Tibial nerve (tissue), 4 donors: Measurements from ENCODE around the gene SMAD6. TPM values are rescaled to one million over a fixed set of nuclear protein-coding genes. Genes with fewer than 3 reads are reported as not detected.

Experiments used
- DNase-seq, 2 donors: peaks; one replicate each; pipeline ENCODE4 v3.0.0-alpha.2; 2019; ENCODE audit warnings: low spot score in 2 of 2
- H3K27ac ChIP-seq, 4 donors: fragments of 200-600 bp; sonication (generic) in 3 of 4; one replicate each; pipeline ENCODE4 v1.5.1; 2017 to 2019; ENCODE audit warnings: mild to moderate bottlenecking in 1 of 4
- H3K27me3 ChIP-seq, 2 donors: fragments of 200-600 bp; sonication (generic) in 1 of 2; one replicate each; pipeline versions ENCODE4 v1.5.1 to v1.6.0; 2017 to 2019
- H3K36me3 ChIP-seq, 3 donors: fragments of 200-600 bp; sonication (generic); one replicate each; pipeline ENCODE4 v1.5.1; 2018 to 2019
- H3K4me1 ChIP-seq, 4 donors: fragments of 200-600 bp; sonication (generic) in 3 of 4; one replicate each; pipeline ENCODE4 v1.5.1; 2017 to 2019
- H3K4me3 ChIP-seq, 4 donors: fragments of 200-600 bp; sonication (generic) in 3 of 4; one replicate each; pipeline ENCODE4 v1.5.1; 2017 to 2019; ENCODE audit warnings: mild to moderate bottlenecking in 1 of 4, moderate library complexity in 1 of 4
- H3K9me3 ChIP-seq, 4 donors: fragments of 200-600 bp; sonication (generic) in 3 of 4; one replicate each; pipeline ENCODE4 v1.5.1; 2017 to 2019
- EP300 ChIP-seq, 2 donors: sonication (generic); formaldehyde crosslinking; IDR thresholded peaks; one replicate each; pipeline ENCODE4 v1.6.1; 2017; ENCODE audit warnings: antibody characterized with exemption in 2 of 2, mild to moderate bottlenecking in 1 of 2
- POLR2A ChIP-seq, 2 donors: fragments of 450-650 bp; IDR thresholded peaks; one replicate each; pipeline ENCODE4 v1.6.1; 2017; ENCODE audit warnings: antibody characterized with exemption in 2 of 2, mild to moderate bottlenecking in 2 of 2, moderate library complexity in 2 of 2
- WGBS, 2 donors: methylation state at CpG; one replicate each; pipeline ENCODE4 v1.1.5; 2018; 5-methylcytosine and 5-hydroxymethylcytosine counted together
- total RNA-seq, 4 donors: library from RNA; depleted of rRNA; stranded (reverse); fragments of >200 nt; gene quantifications; one replicate each; pipeline ENCODE4 v1.1.0, GENCODE V29; 2016
- TF ChIP-seq, protein P1 (sequence below), 5 experiments: fragments of 200-600 bp in 3 of 5; fragments of 450-650 bp in 2 of 5; sonication (generic) in 3 of 5; IDR thresholded peaks; one replicate each; pipeline ENCODE4 v1.5.1; 2016 to 2019; ENCODE audit warnings: antibody characterized with exemption in 5 of 5, mild to moderate bottlenecking in 3 of 5, moderate library complexity in 2 of 5

SMAD6 gene
- total RNA-seq, 4 donors from 2014 or later, result 41.9 to 57.2 (median 48.6) TPM

DNA sequence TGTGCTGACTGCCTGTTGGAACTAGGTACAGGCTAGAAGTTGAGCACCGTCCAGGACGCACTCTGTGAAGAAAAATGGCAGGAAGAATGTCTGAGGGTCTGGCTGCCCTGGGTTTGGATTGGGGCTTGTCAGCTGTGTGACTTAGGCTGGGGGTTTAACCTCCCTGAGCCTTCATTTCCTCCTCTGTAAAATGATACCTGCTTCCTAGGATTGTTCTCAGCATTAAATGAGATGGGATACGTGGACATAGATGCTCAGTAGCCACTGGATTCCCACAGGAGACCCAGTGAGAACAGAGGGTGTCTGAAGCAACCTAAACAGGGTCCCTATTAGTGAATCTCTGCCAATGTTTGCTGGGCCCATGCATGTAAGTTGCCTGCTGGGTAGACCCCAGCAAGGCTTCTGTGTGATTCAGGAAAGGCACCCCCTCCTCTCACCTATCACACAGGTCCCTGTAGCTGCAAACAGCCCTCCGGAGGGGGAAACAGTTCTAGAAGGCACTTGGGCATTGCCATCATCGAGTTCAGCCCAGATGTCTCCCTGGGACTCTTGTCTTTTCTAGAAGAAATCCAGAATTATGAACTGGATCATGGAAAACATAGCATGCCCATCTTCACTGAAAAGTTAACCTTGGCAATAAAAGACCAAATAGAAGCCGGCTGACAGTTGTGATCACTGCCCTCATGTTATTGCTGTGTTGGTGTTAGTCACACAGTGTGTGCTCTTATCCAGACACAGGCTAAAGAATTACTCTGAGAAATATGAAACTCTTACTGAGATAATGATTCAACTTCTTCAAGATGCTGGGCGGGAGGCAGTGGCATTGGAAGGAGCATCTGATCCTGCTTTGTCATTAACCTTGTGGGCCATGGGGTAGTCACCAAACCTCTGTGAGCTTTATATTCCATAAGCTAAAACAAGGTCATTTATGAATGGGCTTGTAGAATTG is 64.5 kb downstream of the SMAD6 start:
- TF ChIP-seq, protein P1, sequence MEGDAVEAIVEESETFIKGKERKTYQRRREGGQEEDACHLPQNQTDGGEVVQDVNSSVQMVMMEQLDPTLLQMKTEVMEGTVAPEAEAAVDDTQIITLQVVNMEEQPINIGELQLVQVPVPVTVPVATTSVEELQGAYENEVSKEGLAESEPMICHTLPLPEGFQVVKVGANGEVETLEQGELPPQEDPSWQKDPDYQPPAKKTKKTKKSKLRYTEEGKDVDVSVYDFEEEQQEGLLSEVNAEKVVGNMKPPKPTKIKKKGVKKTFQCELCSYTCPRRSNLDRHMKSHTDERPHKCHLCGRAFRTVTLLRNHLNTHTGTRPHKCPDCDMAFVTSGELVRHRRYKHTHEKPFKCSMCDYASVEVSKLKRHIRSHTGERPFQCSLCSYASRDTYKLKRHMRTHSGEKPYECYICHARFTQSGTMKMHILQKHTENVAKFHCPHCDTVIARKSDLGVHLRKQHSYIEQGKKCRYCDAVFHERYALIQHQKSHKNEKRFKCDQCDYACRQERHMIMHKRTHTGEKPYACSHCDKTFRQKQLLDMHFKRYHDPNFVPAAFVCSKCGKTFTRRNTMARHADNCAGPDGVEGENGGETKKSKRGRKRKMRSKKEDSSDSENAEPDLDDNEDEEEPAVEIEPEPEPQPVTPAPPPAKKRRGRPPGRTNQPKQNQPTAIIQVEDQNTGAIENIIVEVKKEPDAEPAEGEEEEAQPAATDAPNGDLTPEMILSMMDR (IDR thresholded peaks at IDR 0.05), result no peak
- TF ChIP-seq POLR2A (IDR thresholded peaks at IDR 0.05), result no peak
- no peak for TF ChIP-seq EP300 (IDR thresholded peaks at IDR 0.05)
- no peak overlapping the region for H3K4me3 ChIP-seq
- no peak for DNase-seq
- peak overlapping the region in 3 of 4 donors; percentile 5 to 40 (median 21) for H3K27ac ChIP-seq
- H3K36me3 ChIP-seq, result no peaks in the 10 kb centered on the region
- 67 to 69% methylated on average over 7 of the region's 7 CpGs for WGBS, 2 donors
- no peaks in the 10 kb centered on the region for H3K27me3 ChIP-seq
- peaks cover 0 to 66% (median 47%) of the 10 kb centered on the region in 4 donors for H3K4me1 ChIP-seq
- H3K9me3 ChIP-seq, result no peaks in the 10 kb centered on the region

DNA sequence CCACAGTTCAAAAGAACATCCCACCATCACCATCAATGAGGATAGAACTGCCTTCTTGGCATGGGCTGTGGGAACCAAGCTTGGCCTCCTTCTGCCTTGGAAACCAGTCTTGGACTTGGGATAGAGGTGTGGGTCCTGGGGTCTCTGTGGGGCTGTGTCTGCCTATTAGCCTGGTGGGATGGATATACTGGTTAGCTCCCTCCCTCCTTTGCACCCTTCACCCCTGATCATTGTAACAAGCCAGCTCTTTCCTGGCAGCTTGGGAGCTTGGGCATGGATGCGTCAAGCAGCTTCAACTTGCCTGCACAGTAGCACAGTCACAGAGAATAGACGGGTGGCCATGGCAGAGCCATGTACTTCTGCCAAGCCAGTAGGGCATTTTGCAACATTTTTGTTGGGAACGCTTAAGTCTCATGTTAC is 65.2 kb downstream of the SMAD6 start:
- DNase-seq, result no peak
- no peak overlapping the region for H3K27ac ChIP-seq
- H3K4me1 ChIP-seq, result peaks cover 0 to 62% (median 43%) of the 10 kb centered on the region in 4 donors

DNA sequence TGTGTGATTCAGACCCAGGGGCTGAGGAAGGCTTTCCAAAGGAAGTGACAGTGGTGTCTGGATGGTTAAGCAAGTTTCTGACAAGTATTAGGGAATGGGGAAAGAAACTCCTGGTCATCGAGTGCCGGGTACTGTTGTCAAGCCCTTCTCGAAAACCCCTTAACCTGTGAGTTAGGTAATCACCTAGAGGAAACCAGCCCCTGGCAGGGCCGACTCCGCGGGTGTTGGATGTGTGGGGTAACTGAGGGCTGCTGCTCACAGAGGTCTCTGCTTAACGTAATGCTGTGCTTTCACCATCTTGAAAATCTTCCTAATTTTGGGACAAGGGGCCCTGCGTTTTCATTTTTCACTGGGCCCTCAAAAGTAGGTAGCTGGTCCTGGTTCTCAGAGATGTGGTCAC is 67.0 kb downstream of the SMAD6 start:
- no peak overlapping the region for H3K27ac ChIP-seq
- DNase-seq, result no peak
- TF ChIP-seq, protein P1 (IDR thresholded peaks at IDR 0.05), result no peak
- TF ChIP-seq EP300 (IDR thresholded peaks at IDR 0.05) (no peak), POLR2A (IDR thresholded peaks at IDR 0.05) (no peak)
- no peaks in the 10 kb centered on the region for H3K9me3 ChIP-seq
- WGBS, 2 donors, result 95 to 98% methylated on average over 8 of the region's 8 CpGs
- H3K4me3 ChIP-seq, result no peak overlapping the region
- H3K4me1 ChIP-seq, result peaks cover 0 to 61% (median 40%) of the 10 kb centered on the region in 4 donors
- H3K27me3 ChIP-seq, result no peaks in the 10 kb centered on the region
- H3K36me3 ChIP-seq, result no peaks in the 10 kb centered on the region

More for the DNA sequence above, 65.2 kb downstream of the SMAD6 start:
- Histone ChIP-seq H3K36me3 (no peaks in the 10 kb centered on the region), H3K27me3 (no peaks in the 10 kb centered on the region), H3K9me3 (no peaks in the 10 kb centered on the region), H3K4me3 (no peak overlapping the region)
- 64 to 75% methylated on average over 3 of the region's 3 CpGs for WGBS, 2 donors
- TF ChIP-seq, protein P1 (IDR thresholded peaks at IDR 0.05), result no peak

DNA sequence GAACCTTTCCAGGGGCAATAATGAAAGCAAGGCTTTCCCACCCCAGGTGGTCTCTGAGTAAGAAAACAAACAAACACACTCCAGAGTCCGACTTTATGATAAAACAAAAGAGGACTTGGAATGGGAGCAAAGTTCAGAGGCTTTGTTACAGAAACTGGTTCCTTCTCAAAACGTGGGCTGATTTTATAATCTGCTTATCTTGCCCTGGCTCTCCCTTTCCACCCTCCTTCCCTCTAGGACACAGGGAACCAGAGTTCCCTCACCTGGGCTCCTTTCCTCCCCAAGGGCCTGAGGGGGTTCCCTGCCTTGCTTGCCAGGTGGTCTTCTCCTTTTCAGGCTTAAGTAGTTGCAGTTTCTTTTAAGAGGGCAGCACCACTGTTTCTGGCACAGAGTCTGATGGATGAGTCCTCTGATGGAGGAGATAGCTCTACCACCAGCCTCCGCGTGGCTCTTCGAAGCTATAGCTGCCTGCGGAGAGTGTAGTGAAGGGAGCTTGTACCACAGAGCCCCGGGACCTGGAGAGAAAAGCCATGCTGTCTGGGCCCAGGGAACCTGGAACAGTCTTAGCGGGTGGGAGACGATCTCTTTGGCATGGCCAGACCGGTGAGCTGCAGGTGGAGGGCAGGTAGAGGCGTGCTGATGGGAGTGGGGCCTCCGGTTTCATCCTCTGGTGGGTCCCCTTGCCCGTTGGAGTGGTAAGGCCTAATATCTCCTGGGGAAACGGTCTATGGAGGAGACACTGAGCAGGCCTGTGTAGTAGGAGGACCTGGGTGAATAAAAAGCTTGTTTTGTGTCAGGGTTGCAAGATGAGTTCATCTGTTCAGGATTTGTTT is 68.7 kb downstream of the SMAD6 start:
- H3K4me1 ChIP-seq, result peaks cover 0 to 68% (median 35%) of the 10 kb centered on the region in 4 donors
- WGBS, 2 donors, result 76 to 79% methylated on average over 14 of the region's 14 CpGs

More for the DNA sequence above, 68.7 kb downstream of the SMAD6 start:
- Histone ChIP-seq H3K9me3 (no peaks in the 10 kb centered on the region), H3K4me3 (no peak overlapping the region), H3K27ac (peak overlapping the region in 3 of 4 donors; percentile 5 to 54 (median 43)), H3K36me3 (no peaks in the 10 kb centered on the region), H3K27me3 (no peaks in the 10 kb centered on the region)
- DNase-seq, result no peak
- no peak for TF ChIP-seq EP300 (IDR thresholded peaks at IDR 0.05)
- TF ChIP-seq, protein P1 (IDR thresholded peaks at IDR 0.05), result no peak
- no peak for TF ChIP-seq POLR2A (IDR thresholded peaks at IDR 0.05)
